ENCODE data around the gene JAML. TPM values are rescaled to one million over a fixed set of nuclear protein-coding genes. Genes with fewer than 3 reads are reported as not detected.

JAML gene
- total and polyA plus RNA-seq, 2 of the 8 experiments (the other 6 are each of a cell fraction or from before 2014, with no cell fraction given) = 0.12 to 0.58 TPM

DNA sequence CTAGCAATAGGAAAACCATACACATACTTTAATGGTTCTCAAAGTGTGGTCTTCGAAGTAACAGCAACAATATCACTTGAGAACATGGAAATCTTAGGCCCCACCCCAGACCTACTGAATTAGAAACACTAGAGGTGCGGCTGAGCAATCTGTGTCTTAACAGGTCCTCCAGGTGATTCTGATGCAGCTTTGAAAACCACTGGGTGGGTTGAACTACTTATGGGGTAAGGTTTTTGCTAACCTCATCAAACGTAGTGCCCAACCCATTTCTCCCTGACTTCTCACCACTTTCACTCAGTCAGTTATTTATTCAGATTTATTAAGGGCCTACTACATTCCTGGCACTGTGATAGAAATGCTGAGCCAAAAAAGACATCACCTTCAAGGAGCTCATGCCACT lies 35.5 kb upstream of the JAML start (continued):
- TF ChIP-seq, protein P1, sequence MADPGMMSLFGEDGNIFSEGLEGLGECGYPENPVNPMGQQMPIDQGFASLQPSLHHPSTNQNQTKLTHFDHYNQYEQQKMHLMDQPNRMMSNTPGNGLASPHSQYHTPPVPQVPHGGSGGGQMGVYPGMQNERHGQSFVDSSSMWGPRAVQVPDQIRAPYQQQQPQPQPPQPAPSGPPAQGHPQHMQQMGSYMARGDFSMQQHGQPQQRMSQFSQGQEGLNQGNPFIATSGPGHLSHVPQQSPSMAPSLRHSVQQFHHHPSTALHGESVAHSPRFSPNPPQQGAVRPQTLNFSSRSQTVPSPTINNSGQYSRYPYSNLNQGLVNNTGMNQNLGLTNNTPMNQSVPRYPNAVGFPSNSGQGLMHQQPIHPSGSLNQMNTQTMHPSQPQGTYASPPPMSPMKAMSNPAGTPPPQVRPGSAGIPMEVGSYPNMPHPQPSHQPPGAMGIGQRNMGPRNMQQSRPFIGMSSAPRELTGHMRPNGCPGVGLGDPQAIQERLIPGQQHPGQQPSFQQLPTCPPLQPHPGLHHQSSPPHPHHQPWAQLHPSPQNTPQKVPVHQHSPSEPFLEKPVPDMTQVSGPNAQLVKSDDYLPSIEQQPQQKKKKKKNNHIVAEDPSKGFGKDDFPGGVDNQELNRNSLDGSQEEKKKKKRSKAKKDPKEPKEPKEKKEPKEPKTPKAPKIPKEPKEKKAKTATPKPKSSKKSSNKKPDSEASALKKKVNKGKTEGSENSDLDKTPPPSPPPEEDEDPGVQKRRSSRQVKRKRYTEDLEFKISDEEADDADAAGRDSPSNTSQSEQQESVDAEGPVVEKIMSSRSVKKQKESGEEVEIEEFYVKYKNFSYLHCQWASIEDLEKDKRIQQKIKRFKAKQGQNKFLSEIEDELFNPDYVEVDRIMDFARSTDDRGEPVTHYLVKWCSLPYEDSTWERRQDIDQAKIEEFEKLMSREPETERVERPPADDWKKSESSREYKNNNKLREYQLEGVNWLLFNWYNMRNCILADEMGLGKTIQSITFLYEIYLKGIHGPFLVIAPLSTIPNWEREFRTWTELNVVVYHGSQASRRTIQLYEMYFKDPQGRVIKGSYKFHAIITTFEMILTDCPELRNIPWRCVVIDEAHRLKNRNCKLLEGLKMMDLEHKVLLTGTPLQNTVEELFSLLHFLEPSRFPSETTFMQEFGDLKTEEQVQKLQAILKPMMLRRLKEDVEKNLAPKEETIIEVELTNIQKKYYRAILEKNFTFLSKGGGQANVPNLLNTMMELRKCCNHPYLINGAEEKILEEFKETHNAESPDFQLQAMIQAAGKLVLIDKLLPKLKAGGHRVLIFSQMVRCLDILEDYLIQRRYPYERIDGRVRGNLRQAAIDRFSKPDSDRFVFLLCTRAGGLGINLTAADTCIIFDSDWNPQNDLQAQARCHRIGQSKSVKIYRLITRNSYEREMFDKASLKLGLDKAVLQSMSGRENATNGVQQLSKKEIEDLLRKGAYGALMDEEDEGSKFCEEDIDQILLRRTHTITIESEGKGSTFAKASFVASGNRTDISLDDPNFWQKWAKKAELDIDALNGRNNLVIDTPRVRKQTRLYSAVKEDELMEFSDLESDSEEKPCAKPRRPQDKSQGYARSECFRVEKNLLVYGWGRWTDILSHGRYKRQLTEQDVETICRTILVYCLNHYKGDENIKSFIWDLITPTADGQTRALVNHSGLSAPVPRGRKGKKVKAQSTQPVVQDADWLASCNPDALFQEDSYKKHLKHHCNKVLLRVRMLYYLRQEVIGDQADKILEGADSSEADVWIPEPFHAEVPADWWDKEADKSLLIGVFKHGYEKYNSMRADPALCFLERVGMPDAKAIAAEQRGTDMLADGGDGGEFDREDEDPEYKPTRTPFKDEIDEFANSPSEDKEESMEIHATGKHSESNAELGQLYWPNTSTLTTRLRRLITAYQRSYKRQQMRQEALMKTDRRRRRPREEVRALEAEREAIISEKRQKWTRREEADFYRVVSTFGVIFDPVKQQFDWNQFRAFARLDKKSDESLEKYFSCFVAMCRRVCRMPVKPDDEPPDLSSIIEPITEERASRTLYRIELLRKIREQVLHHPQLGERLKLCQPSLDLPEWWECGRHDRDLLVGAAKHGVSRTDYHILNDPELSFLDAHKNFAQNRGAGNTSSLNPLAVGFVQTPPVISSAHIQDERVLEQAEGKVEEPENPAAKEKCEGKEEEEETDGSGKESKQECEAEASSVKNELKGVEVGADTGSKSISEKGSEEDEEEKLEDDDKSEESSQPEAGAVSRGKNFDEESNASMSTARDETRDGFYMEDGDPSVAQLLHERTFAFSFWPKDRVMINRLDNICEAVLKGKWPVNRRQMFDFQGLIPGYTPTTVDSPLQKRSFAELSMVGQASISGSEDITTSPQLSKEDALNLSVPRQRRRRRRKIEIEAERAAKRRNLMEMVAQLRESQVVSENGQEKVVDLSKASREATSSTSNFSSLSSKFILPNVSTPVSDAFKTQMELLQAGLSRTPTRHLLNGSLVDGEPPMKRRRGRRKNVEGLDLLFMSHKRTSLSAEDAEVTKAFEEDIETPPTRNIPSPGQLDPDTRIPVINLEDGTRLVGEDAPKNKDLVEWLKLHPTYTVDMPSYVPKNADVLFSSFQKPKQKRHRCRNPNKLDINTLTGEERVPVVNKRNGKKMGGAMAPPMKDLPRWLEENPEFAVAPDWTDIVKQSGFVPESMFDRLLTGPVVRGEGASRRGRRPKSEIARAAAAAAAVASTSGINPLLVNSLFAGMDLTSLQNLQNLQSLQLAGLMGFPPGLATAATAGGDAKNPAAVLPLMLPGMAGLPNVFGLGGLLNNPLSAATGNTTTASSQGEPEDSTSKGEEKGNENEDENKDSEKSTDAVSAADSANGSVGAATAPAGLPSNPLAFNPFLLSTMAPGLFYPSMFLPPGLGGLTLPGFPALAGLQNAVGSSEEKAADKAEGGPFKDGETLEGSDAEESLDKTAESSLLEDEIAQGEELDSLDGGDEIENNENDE (IDR thresholded peaks at IDR 0.05; ENCODE audit: insufficient replicate concordance, low read length) = no peak
- no peak for TF ChIP-seq BRCA1 (IDR thresholded peaks at IDR 0.05; ENCODE audit: low read depth, low read length)

Data from H1 (cell line).